ENCODE results near the gene MYADM.

Gene MYADM

DNA sequence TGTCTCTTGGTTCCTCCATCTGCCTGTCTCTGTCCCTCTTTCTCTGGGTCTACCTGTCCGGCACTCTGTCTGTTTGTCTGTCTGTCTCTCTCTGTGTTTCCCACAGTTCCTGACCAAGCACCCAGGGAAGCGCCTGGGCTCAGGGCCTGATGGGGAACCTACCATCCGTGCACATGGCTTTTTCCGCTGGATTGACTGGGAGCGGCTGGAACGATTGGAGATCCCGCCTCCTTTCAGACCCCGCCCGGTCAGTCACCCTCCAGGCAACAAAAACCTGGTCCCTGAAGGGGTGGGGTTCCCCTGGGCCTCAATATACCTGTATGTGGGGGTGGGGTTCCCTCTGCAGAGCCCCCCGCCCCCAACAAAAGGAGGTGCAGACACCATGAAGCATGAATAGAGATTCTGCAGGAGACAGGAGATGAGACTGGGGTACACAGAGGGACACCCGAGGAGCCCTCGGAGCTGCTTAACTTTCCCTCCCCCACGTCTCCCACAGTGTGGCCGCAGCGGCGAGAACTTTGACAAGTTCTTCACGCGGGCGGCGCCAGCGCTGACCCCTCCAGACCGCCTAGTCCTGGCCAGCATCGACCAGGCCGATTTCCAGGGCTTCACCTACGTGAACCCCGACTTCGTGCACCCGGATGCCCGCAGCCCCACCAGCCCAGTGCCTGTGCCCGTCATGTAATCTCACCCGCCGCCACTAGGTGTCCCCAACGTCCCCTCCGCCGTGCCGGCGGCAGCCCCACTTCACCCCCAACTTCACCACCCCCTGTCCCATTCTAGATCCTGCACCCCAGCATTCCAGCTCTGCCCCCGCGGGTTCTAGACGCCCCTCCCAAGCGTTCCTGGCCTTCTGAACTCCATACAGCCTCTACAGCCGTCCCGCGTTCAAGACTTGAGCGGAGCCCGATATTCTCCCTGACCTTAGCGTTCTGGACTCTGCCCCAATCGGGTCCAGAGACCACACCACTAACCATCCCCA lies 38.8 kb downstream of the MYADM start:
- H3K27ac ChIP-seq: no peak overlapping the region
- TF ChIP-seq, protein P1, sequence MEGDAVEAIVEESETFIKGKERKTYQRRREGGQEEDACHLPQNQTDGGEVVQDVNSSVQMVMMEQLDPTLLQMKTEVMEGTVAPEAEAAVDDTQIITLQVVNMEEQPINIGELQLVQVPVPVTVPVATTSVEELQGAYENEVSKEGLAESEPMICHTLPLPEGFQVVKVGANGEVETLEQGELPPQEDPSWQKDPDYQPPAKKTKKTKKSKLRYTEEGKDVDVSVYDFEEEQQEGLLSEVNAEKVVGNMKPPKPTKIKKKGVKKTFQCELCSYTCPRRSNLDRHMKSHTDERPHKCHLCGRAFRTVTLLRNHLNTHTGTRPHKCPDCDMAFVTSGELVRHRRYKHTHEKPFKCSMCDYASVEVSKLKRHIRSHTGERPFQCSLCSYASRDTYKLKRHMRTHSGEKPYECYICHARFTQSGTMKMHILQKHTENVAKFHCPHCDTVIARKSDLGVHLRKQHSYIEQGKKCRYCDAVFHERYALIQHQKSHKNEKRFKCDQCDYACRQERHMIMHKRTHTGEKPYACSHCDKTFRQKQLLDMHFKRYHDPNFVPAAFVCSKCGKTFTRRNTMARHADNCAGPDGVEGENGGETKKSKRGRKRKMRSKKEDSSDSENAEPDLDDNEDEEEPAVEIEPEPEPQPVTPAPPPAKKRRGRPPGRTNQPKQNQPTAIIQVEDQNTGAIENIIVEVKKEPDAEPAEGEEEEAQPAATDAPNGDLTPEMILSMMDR (conservative IDR thresholded peaks at IDR 0.05): peak; percentile 93

- TF ChIP-seq, protein P1 (conservative IDR thresholded peaks at IDR 0.05): no peak
- no peak overlapping the region for H3K27ac ChIP-seq
These were observed 39.5 kb downstream of the MYADM start for GRCh38 chr19:53907193-53907581.

DNA sequence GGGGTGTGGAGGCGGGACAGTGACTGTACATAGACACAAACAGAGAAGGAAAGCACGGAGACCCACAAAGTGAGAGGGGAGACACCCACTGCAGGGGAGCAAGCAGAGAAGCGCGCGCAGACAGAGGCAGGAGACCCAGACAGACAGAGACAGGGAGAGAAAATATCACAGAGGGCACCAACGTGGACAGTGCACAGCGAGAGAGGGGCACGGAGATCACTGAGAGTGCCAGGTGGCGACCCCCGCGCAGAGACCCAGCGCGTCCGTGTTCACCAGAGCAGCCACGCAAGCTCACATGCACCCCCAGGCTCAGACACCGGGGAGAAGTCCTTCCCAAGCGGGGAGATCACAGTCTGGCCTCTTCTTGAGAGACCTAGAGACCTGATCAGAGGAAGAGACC lies 40.0 kb downstream of the MYADM start:
- no peak overlapping the region for H3K27ac ChIP-seq
- TF ChIP-seq, protein P1 (conservative IDR thresholded peaks at IDR 0.05): no peak

- no peak overlapping the region for H3K27ac ChIP-seq
These were observed 40.6 kb downstream of the MYADM start for GRCh38 chr19:53908106-53908934.

DNA sequence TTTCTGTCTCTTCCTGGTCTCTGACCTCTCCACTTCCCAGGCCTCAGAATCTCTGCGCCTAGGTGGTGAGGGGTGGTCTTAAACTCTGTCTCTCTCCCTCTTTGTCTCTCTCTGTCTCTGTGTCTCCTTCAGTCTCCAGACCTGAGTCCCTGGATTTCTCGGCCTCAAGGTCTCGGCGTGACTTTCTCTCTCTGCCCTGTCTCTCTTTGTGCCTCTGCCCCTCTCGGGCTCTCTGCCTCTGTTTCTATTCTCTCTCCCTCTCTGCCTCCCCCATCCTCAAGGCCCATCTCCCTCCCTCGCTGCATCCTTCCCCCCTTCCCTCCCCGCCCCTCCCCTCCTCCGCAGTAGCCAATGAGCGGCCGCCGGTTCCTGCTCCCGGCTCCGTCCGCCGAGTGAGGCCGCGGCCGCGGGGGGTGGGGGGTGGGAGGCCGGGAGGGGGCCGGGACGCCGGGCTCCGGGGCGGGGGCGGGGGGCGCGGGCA lies 41.3 kb downstream of the MYADM start, which contains the start of gene CACNG7:
Gene CACNG7, plus strand, starts transcription at position 344 of the 481 bp plus-strand sequence. CDS start 3,554 bp downstream, outside the sequence.
- TF ChIP-seq, protein P1 (conservative IDR thresholded peaks at IDR 0.05): no peak
- no peak within 1 kb of the TSS for H3K27ac ChIP-seq

More at GRCh38 chr19:53908106-53908934, 40.6 kb downstream of the MYADM start:
- TF ChIP-seq, protein P1 (conservative IDR thresholded peaks at IDR 0.05): no peak

GRCh38 chr19:53909471-53910169 lies 41.9 kb downstream of the MYADM start:
- TF ChIP-seq, protein P1 (conservative IDR thresholded peaks at IDR 0.05): no peak
- no peak overlapping the region for H3K27ac ChIP-seq

Measured in VCaP (cell line).